GM18951 (cell line): ENCODE results near the gene GPC4.

Experiments used
- POLR2A ChIP-seq: IDR thresholded peaks from 4 replicates; pipeline ENCODE4 v1.6.1; 2011; ENCODE audit warnings: mild to moderate bottlenecking; ENCODE audit not compliant: insufficient read length, insufficient read depth; ENCODE audit errors: extremely low read depth
- in situ Hi-C: fragments of 300-500 bp; cut with MboI; formaldehyde crosslinking; loops from one replicate; pipeline ENCODE4 v1.12.0; 2022; ENCODE audit warnings: low sequenced_read_pairs, mixed read lengths, inconsistent platforms; ENCODE audit not compliant: unreplicated experiment

Gene GPC4

GRCh38 chrX:133402042-133402453 lies 13.2 kb downstream of the GPC4 start:
- in situ Hi-C loops, result no loop called here
- no peak for TF ChIP-seq POLR2A

GRCh38 chrX:133401536-133401935 lies 13.8 kb downstream of the GPC4 start:
- in situ Hi-C loops, result no loop called here
- no peak for TF ChIP-seq POLR2A

GRCh38 chrX:133399411-133399810 lies 15.9 kb downstream of the GPC4 start:
- no peak for TF ChIP-seq POLR2A
- in situ Hi-C loops, result no loop called here

- no peak for TF ChIP-seq POLR2A
- in situ Hi-C loops, result no loop called here
These were observed 20.5 kb downstream of the GPC4 start for GRCh38 chrX:133394765-133395164.

- in situ Hi-C loops, result no loop called here
- no peak for TF ChIP-seq POLR2A
These were observed 22.6 kb downstream of the GPC4 start for GRCh38 chrX:133392671-133393070.

- no peak for TF ChIP-seq POLR2A
- in situ Hi-C loops, result no loop called here
These were observed 24.2 kb downstream of the GPC4 start for GRCh38 chrX:133391111-133391510.

GRCh38 chrX:133390676-133391075 lies 24.6 kb downstream of the GPC4 start:
- in situ Hi-C loops, result no loop called here
- no peak for TF ChIP-seq POLR2A

GRCh38 chrX:133389975-133390374 lies 25.3 kb downstream of the GPC4 start:
- in situ Hi-C loops, result no loop called here
- no peak for TF ChIP-seq POLR2A

GRCh38 chrX:133384454-133384853 lies 30.8 kb downstream of the GPC4 start:
- TF ChIP-seq POLR2A, result no peak
- in situ Hi-C loops, result no loop called here

GRCh38 chrX:133380711-133381619 lies 34.3 kb downstream of the GPC4 start:
- TF ChIP-seq POLR2A, result no peak
- in situ Hi-C loops, result no loop called here

GRCh38 chrX:133376422-133376821 lies 38.9 kb downstream of the GPC4 start:
- TF ChIP-seq POLR2A, result no peak
- in situ Hi-C loops, result no loop called here

GRCh38 chrX:133375615-133376340 lies 39.5 kb downstream of the GPC4 start:
- in situ Hi-C loops, result no loop called here
- no peak for TF ChIP-seq POLR2A

GRCh38 chrX:133374874-133375387 lies 40.4 kb downstream of the GPC4 start:
- TF ChIP-seq POLR2A, result no peak
- in situ Hi-C loops, result no loop called here
